Activated naive CD8-positive, alpha-beta T cell treated with anti-CD3 and anti-CD28 coated beads, Interleukin-2, amount 50 U/mL, for 16 hours (primary cell): ENCODE measurements around the gene ADGB.

ENCODE experiments used
- DNase-seq: peaks from one replicate; pipeline ENCODE4 v3.0.0-alpha.2; 2020; ENCODE audit warnings: low read depth, low spot score

Gene ADGB

DNA sequence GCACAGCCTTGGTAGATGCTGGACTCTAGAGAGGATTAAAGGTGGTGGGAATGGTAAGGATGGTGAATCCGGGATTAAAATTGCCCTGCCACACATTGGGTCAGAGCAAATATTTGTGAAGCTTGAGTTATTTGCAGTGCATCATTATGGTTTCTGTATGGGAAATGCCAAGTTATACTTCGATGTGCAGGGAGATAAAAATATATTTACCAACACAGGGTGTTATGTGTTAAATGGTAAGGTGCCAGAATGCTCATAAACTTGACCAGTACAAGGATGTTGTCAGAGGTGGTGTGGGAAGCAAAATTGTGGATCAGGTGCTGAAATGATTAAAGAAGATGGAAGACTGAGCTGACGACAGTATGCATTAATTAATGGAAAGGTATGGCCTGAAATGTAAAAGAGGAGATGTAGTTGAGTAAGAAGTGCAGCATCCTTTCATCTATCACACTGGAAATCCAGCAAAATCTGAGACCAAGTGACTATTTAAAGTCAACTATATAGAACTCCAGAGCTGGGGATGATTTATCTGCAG, 262.3 kb downstream of the ADGB start:
- no peak for DNase-seq

DNA sequence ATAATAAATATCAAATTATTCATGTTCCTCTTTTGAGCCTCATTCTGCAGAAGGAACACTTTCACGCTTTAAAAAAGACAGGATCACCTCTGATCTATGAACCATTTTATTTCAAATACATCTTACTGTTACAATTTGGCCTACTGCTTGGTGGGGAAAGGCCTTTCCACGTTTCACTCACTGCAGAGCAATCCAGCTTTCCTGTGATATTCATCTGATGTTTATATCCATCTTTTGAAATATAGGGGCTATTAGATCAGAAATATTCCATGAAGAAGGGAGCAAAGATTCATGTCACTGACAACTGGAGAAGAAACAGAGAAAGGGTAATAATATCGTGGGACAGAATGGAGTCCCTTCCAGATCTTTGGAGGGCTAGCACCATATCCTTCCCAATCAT, 262.9 kb downstream of the ADGB start:
- no peak for DNase-seq

DNA sequence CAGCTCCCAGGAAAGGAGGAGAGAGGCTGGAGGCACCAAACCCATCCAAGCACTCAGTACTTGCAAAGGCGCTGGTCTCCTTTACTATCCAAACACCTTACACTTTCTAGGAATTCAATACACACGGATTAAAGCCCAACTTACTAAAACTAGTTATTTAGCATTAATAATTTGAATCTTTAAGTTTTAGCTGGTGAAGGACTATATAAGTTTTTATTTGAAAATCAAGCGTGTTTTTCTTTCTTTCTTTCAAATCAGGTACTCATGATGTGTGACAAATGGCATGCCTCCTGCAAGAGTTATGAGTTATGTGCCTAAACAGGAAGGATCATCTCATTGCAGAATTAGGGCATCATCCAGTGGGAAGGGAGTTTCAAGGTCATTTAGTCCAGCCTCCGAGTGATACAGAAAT, 263.7 kb downstream of the ADGB start:
- DNase-seq = no peak

DNA sequence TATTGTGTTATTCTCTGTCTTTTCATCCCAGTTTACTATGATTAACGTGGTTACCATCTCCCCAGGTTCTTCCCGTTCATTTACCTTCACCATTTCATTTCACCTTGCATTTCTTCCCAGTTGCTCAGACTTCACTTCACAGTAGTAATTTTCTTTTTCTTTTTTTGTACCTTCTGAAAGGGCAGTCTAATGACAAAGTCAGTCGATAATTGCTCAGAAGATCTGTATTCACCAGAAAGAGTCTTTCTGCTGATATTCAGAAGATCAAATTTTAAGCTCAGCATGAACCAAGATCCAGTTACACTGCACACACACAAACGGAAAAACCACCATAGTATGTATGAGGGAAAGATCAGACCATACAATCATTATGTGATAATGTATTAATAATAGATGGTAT, 265.5 kb downstream of the ADGB start:
- DNase-seq = no peak

DNA sequence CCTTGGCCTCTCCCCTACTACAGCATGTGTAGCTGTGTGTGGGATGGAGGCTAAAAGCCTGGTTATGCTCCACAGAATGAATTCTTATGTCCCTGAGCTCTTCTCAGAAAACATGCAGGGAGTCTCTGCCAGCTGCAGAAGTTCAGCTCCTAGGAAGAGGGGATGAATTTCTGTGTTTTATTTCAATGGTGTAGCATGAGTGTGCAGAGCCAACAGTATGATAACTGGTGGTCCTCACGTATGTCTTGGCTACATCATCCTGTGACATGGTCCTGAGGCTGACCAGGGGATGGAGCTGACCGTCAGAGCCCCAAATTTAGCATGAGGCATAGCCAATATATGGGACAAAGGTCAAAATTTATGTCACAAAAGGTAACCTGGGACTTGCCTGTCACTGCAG, 266.1 kb downstream of the ADGB start:
- DNase-seq = no peak
